Myocyte (in vitro differentiated cells): ENCODE results near the gene DCTN3. TPM values are rescaled to one million over a fixed set of nuclear protein-coding genes. Genes with fewer than 3 reads are reported as not detected.
A peak's percentile ranks its signal among the peaks of the same experiment; 100 is the strongest.
"Not testable (repeated sequence)": the region's sequence is repeated elsewhere in the genome, so short reads cannot be mapped to it uniquely, and the experiment has no call there.

Source experiments
- DNase-seq: peaks from one replicate; pipeline ENCODE4 v3.0.0-alpha.2; 2012; ENCODE audit warnings: low read depth
- total RNA-seq: library from RNA; depleted of rRNA; stranded (reverse); fragments of >200 nt; gene quantifications from 2 replicates; pipeline ENCODE4 v1.2.3, GENCODE V29; 2014

The DCTN3 gene
- total RNA-seq, 1 donor from 2014 or later, result 98.8 TPM

DNA sequence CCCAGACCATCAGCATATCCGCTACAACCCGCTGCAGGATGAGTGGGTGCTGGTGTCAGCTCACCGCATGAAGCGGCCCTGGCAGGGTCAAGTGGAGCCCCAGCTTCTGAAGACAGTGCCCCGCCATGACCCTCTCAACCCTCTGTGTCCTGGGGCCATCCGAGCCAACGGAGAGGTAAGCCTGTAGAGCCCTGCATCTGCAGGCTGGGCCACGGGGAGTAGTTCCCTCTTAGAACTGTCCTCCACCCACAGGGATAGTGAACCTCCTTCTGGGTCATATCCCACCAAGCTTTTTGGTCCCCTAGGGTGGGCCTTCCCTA, 26.7 kb upstream of the DCTN3 start:
- DNase-seq, result no peak

DNA sequence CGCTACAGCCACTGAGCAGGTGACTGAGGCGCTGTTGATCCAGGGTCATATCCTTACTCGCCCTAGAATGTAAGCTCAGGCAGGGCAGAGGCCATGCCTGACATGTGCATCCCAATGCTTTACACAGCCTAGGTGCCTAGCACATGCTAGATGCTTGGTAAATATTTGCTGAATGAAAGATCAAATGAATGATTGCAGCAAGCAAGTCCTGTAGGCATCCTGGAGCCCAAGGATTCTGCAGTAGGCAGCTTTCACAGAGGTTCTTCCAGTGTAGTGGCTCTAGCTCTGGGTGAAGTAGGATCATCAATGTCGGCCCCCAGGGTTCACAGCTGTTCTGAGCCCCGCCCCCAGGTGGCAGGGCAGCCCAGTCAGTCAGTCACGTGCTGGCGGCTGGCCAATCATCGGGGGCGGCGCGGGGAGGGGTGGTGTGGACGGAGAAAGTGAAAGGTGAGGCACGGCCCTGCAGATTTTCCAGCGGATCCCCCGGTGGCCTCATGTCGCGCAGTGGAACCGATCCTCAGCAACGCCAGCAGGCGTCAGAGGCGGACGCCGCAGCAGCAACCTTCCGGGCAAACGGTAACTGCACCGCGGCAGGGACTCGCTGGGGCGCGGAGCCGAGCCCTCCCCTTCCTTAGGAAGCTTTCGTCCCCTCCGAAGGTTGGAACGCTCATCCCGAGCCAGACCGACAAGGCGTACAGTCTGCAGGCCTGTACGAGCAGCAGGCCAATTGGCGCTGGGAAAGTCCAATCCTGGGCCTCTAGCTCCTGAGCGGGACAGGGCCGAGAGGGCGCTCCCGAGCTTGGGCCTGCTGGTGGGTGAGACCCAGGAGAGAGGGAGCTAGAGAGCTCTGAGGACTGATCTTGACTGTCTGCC, 26.2 kb upstream of the DCTN3 start, which contains the start of gene GALT:
TSS of gene GALT (plus strand) at position 465 of the 873 bp plus-strand sequence. CDS start at position 495, 30 bp downstream.
- peak; percentile 93 for DNase-seq

DNA sequence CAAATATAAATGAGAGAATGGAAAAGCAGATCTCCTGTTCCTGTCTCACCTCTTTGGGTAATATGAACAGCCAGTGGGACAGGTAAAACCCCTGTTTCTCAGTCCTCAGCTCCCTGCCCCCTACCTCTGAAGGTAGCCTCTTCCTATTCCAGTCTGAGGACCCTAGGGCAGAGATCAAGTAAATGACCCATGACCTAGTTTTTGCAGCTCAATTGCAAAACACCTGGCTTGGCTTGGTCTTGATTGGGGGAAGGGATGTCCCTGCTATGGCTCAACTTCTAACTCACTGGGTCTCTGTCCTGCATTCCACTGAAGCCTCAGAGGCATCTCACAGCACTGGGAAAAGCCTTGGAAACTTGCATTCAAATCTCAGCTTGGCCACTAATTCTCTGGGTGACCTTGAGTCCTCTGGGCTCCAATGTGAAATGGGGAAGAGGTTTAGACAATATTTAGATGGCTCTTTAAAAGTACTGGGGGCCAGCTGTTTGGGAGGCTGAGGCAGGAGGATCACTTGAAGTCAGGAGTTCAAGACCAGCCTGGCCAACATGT, 24.5 kb upstream of the DCTN3 start:
- no peak for DNase-seq

DNA sequence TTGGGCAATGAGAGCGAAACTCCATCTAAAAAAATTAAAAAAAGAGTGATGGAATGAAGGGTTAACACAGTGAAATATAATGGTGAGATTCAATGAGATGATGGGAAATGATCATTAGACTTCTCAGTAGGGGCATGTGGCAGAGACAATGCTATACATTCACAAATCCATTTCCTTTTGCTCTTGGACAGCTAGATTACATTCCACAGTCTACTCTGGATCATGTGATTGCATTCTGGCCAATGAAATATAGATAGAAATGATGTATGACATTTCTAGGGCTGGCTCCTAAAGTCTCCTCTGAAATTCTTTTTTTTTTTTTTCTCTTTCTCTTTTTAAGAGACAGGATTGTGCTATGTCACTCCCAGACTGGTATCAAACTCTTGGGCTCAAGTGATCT, 22.4 kb upstream of the DCTN3 start:
- DNase-seq, result no peak

DNA sequence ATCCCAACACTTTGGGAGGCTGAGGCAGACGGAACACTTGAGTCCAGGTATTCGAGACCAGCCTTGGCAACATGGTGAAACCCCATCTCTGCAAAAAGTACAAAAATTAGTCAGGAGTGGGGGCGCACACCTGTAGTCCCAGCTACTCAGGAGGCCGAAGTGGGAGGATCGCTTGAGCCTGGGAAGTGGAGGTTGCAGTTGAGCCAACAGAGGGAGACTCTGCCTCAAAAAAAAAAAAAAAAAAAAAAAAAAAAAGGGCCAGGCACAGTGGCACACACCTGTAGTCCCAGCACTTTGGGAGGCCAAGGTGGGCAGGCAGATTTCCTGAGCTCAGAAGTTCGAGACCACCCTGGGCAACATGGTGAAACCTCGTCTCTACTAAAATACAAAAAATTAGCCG, 19.0 kb upstream of the DCTN3 start:
- not testable (repeated sequence) for DNase-seq

DNA sequence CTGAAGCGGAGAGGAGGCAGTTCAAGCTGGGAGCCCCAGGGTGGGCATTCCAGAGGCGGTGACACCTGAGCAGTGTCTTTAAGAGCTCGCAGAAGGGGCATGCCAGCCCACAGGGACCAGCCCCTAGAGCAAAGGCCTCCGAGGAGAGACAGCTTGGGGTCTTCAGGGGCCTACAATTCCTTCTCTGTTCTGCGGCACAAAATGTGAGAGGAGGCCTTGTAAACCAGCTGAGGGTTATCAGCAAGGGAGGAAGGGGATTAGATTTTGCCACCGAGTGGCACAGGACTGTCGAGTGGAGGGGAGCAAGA, 17.8 kb upstream of the DCTN3 start:
- DNase-seq, result no peak

DNA sequence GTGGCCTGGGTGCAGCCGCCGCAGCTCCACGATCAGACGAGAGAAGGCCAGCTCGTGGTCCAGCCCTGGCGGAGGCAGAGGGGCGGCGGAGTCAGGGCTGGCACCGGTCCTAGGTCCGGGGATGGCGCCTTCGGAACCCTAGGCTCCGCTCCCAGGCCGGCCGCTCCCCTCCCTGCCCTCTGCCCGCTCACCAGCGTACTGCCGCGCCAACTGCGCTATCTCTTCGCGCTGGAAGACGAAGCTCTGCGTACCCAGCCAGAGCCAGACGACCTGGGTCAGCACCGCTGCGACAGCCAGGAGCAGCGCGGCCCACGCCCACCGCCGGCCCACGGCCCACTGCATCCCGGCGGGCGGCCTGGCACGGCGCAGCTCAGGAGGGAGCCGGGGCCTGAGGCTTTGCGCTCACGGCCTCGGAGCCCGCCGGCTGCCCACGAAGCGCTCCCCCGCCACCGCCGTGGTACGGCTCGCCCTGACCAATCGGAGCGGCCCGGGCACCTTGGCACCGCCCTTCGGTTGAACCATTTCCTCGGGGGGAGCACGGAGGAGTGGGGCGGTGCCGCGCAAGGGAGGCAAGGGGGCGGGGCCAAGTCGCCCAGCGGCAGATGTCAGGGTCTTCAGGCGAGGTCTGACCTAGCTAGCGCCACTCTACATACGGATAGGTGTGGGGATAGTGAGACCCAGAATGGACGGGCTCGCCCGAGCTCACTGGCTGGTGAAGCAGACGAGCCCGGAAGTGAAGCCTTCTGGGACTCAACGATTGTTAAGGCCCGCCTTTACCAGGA, 17.3 kb upstream of the DCTN3 start, which contains the start of gene SIGMAR1:
TSS of gene SIGMAR1 (minus strand) at position 432 of the 782 bp plus-strand sequence. CDS start at position 342, 90 bp downstream.
- DNase-seq, result peak; percentile 96

DNA sequence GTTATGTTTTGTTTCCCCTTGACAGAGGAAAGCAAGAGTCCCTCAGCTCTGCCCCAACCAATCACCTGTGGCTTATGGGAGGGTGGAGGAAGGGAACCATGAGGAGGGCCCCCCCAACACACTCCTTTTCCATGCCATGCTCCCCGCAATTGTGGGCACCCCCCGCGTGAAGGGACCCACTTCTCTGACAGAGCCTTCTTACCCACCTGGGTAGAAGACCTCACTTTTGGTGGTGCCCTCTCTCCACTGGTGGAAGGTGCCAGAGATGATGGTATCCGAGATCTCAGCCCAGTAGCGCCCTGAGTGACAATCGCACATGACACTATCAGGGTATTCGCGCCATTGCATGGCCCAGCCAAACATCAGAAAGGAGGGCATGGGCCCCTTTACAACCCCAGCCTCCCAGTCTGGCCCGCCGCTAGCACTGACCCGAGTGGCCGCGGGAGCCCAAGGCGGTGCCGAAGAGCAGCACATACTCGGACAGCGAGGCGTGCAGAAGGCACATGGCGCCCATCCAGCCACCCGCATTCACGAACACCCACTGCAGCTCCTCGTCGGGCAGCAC, 16.6 kb upstream of the DCTN3 start:
- DNase-seq, result peak; percentile 30

DNA sequence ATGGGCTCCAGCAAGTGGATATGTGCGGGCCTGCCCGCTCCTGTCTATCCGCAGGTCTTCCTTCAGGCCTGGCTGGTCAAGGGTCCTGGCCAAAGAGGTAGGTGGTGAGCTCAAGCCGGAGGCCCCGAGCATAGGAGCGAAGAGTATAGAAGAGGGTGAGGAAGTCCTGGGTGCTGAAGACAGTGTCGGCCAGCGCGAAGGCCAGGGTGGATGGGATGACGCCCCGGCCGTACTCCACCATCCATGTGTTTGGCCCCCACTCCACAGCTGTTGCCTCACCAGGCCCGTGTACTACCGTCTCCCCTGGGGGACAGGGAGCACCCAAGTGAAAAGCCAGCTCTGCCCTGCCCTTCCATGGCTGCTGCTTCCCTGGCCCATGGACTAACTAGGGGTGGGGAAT, 15.3 kb upstream of the DCTN3 start:
- DNase-seq, result no peak

DNA sequence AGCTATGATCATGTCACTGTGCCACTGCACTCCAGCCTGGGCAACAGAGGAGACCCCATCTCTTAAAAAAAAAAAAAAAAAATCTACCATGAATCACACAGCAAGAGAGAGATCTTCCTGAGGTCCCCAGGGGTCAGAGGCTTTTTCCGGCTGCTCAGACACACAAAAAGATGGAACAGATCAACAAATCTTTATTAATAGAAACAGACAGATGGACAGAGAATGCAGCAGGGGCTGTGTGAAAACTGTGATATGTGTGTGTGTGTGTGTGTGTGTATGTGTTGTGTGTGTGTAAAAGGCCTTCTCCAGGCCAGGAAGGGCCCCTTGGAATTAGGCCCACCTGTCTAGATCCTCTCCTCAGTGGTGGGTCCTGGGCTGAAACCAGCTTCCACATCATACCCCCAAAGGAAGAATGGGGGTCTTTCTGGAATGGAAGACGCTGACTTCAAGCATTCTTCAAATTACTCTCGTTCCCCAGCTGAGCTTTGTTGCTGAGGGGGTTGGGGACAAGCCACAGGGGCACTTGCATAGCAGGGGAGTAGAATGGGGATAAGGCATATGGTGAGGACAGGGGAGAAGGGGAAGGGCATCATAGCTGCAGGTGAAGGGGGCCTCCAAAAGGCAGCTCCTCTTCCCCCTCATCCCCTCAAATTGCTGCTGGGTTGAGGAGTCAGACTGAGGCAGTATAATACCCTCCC, 14.4 kb upstream of the DCTN3 start:
- DNase-seq, result peak; percentile 68

DNA sequence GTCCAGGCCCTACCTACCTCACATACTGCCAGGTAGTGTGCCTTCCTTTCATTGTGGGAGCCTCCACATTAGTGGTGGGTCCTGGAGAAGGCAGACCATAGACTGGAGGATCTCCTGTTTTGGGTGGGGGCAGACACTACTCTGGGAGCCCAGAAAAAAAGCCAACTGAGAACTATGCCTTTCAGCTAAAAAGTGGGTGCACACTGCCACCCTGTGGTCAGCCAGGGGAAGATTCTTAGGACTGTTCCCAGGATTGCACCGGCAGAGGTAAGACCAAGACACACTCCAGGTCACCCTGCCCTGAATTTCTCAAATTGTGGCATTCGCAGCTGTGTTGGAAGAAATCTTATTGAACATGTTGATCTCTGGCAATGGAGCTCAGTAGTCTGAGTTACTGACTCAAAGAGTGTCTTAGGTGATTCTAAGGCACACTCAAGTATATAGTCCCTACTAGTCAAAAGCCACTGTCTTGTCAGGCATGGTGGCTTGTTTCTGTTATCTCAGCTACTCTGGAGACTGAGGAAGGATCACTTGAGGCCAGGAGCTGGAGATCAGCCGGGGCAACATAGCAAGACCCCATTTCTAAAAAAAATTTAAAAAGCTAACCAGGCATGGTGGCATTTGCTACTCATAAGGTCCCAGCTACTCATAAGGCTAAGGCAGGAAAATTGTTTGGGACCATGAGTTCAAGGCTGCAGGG, 13.7 kb upstream of the DCTN3 start:
- DNase-seq, result peak; percentile 64

DNA sequence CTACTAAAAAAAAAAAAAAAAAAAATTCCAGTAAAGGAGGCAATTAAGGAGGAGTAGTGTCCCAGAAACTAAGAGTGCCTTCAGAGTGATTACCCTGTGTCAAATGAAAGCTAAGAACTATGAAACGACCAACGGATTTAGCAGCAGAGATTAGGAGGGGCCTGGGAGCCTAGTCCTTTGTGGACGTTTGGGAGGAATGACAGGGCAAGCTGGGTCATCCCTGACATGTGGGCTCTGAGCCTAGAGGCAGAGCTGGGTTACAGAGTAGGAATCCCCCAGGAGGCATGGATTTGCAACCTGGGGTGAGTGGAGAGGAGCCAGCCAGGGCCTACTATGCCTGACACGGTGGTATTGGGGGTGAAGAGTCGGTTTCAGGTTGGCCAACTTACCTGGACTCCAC, 12.9 kb upstream of the DCTN3 start:
- DNase-seq, result no peak

DNA sequence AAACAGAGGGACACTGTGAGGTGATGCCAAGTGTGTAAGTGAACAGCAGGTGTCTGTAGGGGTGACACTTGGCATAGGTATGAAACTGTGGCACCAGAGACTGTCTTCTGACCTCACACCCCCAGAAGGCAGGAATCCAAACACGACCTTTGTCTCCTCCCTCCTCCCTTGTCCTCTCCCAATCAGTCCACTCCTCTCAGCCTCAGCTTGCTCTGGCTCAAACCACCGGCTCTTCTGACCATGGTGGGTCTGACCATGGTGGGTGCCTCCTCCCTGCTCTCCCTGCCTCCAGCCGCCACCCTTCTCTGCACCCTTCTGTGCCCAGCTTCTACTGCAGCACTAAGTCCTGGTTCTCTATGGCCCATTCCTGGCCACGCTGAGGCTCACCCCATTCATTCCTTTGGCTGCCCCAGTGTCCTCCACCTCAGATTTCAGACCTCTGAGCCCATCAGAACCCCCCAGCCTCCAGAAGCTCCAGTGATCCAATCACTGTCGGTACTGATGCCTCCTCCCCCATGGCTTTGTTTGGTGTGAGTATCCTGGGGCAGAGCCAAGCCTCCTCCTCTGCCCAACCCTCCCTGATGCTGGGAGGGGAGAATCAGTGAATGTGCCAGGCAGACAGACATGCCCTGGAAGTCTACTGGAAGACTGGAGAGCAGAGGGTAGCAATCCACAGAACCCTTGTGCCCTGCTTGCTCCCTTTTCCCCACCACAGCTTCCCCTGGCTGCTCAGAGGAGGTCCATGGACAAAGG, 10.3 kb upstream of the DCTN3 start:
- no peak for DNase-seq

DNA sequence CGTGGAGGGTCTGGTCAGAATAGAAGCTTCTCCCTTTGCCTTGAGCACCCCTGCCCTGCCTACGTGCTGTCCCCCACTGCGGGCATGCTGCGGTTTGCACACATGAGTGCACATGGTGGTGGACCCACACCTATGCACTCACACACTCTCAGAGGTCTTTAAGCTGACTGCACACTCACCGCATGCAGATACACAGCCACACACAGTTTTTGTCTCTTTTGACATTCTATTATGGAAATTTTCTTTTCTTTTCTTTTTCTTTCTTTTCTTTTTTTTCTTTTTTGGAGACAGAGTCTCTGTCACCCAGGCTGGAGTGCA, 9.2 kb upstream of the DCTN3 start:
- DNase-seq, result no peak

DNA sequence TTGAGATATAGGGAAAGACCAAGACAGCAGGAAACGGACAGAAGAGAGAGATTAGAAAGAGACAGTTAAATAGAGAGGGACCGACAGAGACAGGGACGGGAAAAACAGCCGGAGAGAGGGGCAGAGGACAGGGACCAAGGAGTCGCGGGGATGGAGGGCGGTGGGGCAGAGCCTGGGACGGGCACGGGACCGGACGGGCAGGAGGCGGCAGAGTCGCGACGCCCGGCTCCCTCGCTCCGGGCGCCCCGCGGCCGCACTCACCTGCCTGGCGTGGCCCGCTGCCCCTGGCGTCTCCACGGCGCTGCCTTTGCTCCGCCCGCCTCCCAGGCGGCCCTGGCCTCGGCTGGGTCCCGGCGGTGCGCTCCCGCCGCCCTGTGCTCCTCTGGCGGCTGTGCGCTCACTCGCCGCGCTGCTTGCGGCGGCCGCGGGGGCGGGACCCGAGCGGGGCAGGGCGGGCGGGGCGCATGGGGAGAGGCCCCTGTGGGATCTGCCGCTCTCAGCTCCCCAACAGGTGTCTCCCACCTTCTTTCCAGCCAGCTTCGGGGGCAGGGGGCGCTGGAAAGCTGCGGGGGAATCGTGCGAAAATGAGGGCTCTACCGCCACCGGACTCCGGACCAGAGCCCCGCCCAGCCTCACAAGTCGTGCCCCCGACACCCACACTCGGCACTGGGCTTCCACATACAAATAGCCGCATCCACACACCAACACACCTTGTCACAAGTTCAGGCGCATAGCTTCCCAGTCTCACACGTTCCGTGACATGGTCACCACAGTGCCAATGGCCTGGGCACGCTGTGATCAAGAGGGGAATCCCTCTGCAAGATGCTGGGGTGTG, 8.6 kb upstream of the DCTN3 start, which contains the start of gene ARID3C:
TSS of gene ARID3C (minus strand) at position 411 of the 835 bp plus-strand sequence. CDS start 1,052 bp downstream, outside the sequence.
- no peak for DNase-seq

DNA sequence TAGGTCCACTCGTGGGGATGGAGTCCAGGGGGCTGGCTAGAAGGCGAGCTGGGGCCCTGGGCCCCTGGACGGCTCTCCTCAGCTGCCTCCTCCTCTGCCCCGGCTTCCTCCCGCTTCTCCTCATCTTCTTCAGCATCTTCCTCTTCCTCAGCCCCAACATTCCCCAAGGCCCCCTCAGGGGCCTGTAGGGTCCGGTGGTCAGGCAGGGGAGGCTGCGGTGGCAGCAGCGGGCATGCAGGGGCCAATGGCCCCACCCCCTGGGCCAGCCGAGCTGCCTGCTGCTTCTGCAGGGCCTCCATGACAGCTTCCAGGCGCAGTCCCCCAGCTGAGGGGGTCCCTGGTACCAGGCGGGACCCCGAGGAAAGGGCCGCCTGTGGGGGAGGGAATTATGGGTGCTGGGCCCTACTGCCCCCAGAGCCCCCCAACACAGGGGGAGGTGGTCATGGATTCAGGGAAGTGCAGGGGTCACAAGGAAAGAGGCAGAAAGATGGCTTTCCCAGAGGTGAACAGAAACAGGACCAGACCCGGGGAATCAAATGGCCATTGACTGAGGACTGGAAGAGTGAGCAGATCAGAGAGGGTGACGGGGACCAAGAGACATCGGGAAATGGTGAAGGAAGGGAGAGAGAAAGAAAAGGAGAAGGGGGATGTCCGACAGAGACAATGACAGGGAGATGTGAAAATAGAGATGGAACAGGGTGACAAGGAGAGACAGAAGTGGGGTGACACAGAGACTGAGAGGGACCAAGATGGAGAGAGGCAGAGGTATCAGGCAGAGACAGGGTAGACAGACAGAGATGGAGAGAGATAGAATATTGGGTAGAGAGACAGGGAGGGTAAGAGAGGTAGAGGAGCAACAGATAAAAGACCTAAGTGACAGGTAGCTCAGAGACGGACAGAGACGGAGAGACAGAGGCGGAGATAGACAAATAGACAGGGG, 7.7 kb upstream of the DCTN3 start:
- no peak for DNase-seq

DNA sequence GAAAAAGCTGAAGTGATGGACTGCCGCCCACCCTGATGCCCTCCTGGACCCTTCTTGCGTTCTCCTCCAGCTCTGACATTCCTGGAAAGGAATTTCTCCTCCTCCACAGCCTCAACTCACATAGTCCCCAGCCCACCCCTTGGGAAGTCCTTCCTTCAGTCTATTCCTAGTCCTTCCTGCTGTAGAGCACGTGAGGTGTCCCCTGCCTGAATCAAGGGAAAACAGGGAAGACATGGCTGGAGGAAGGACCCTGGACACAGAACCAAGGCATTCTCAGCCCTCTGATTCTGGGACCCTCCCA, 4.8 kb upstream of the DCTN3 start:
- no peak for DNase-seq
